ENCODE results near the gene MBTPS1.
A peak's percentile ranks its signal among the peaks of the same experiment; 100 is the strongest.

Gene MBTPS1

DNA sequence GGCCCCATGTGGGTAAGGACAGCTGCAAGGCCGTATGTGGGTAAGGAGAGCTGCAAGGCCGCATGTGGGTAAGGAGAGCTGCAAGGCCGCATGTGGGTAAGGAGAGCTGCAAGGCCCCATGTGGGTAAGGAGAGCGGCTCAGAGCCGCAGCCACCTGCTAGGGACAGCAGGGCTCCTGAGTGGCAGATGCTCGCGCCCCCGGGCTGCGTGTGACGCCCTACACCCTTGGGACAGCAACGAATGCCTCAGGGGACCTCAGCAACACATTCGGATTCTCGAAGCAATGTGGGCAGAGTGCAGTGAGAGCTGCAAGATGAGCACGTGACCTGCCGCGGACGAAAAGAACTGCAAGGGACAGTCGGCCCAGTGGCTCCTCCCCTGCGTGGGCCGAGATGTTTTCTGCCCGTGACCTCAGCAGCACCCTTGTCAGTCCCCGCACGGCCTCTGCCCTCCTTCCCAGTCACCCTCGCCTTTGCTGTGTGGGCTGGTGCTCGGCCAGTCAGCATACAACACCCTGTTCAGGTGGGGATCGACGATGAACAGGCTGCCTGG, 64.6 kb downstream of the MBTPS1 start:
- no peak for DNase-seq (ENCODE audit: low spot score)

DNA sequence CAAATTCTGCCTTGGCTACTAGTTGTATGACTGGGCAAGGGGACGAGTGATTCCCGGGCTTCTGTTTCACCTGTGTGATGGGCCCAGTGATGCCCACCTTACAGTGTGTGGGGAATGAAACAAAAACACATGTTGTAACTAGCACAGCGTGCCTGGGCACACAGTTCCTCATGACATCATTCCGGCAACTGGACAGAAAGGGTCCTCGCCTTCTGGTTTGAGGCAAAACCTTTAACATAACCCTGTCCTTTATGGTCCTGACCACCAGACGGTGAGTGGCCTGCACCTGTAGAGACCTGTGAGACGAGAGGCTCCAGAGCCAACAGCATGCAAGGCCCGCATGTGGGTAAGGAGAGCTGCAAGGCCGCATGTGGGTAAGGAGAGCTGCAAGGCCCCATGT, 66.4 kb downstream of the MBTPS1 start:
- no peak for DNase-seq (ENCODE audit: low spot score)

DNA sequence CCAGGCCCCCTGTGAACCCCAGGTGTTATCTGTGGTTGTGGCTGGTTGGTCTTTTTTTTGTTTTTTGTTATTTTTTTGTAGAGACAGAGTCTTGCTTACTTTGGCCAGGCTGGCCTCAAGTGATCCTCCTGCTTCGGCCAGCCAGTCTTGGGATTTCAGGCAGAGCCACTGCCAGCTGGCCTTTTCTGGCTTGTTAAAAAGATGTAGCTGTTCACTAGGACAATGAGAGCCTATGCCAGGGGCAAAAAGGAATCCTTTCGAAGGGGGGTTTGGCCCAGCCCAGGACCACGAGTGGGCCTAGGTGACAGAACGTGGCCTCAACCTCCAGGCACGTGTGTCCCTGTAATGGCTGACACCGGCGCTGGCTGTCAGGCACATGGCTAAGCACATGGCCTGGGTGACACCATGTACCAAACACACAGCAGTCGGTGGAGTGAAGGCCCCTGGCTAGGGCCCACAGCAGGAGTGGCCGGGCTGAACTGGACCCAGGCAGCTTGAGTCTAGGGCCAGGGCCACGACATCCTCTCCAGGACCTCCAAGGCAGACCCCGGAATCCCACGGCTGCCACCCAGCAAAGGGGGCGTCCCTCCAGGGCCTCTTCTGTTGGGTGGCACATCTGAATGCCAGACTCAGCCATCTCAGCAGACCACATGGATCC, 67.2 kb downstream of the MBTPS1 start:
- DNase-seq (ENCODE audit: low spot score), result no peak

DNA sequence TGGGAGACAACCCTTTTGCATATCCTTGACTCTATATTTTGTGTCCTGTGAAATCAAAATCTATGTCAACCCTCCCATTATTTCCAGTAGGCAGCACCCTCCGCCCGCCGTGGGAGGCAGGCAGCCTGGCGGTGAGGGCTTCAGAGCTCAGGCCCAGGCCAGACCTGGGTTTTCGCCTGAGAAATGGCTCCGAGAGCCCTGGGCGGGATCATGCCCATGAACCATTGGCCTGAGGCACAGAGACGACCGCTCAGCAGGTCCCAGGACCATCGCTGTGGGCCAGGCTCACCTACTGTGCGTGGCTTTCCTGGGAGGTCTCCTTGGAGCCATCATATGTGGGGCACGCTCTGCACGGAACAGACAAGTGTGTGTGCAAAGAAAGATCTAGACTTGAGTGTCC, 67.9 kb downstream of the MBTPS1 start:
- no peak for DNase-seq (ENCODE audit: low spot score)

DNA sequence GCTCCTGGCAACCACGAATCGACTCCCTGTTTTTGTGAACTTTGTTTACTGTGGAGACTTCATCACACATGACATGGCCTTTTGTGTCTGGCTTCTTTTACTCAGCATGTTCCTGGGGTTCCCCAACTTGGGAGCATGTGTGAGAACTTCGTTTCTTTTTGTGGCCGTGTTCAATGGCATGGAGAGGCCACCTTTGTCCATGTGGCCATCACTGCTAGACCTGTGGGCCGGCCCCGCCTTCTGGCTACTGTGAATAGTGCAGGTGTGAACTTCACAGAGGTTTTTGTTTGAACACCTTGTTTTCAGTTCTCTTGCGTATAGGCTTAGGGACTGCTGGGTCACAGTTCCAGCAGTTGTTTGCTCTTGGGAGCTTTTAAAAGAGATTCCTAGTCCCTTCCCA, 68.5 kb downstream of the MBTPS1 start:
- DNase-seq (ENCODE audit: low spot score), result no peak

DNA sequence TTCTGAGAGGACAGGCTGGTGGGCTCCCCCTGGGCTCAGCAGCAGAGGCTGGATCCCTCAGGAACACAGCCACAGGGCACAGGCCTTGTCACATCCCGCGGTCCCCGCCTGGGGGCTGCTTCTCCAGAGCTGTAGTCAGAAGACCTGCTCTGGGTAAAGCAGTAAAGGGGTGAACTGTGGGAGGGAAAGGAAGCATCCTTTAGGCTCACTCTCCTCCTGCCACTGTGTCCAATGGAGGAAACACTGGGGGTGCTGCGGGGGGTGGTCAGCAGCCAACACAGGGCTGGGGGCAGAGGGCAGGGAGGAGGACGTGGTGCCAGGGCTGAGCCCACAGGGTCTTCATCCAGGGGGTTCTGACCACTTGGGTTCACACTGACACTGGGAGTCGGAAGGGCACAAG, 69.1 kb downstream of the MBTPS1 start:
- no peak for DNase-seq (ENCODE audit: low spot score)

DNA sequence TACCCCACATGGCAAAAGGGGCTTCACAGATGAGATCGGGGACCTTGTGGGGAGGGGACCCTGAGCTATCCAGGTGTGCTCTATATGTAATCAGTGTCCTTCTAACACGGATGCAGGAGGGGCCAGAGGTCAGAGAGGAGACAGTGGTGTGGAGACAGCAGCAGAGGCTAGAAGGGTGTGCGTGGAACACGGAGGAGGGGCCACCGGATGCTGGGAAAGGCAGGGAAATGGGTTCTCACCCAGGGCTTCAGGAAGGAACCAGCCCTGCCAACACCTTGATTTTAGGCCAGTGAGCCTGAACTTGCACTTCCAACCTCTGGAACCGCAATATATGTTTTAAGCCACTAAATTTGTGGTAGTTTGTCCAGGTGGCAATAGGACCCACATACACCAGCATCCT, 69.5 kb downstream of the MBTPS1 start:
- DNase-seq (ENCODE audit: low spot score), result no peak

DNA sequence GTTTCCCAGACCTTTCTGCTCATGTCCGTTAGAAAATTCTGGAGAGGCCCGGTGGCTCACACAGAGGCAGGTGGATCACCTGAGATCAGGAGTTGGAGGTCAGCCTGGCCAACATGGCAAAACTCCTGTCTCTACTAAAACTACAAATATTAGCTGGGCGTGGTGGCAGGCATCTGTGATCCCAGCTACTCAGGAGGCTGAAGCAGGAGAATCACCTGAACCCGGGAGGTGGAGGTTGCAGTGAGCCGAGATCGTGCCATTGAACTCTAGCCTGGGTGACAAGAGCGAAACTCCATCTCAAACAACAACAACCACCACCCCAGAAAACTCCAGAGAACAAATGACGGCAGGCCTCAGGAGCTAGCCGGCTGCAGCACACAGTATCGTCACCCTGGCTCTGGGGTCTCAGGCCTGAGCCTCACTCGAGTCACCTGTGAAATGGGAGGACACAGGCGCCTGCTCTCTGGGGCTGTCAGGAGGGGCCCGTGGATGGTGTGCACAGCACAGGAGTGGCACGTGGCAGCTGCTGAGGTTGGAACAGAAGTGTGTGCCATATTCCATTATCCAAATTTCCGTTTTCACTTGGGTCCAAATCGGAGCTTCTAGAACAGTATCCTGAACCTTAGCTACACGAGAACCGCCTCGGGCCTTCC, 70.8 kb downstream of the MBTPS1 start:
- DNase-seq (ENCODE audit: low spot score), result no peak

DNA sequence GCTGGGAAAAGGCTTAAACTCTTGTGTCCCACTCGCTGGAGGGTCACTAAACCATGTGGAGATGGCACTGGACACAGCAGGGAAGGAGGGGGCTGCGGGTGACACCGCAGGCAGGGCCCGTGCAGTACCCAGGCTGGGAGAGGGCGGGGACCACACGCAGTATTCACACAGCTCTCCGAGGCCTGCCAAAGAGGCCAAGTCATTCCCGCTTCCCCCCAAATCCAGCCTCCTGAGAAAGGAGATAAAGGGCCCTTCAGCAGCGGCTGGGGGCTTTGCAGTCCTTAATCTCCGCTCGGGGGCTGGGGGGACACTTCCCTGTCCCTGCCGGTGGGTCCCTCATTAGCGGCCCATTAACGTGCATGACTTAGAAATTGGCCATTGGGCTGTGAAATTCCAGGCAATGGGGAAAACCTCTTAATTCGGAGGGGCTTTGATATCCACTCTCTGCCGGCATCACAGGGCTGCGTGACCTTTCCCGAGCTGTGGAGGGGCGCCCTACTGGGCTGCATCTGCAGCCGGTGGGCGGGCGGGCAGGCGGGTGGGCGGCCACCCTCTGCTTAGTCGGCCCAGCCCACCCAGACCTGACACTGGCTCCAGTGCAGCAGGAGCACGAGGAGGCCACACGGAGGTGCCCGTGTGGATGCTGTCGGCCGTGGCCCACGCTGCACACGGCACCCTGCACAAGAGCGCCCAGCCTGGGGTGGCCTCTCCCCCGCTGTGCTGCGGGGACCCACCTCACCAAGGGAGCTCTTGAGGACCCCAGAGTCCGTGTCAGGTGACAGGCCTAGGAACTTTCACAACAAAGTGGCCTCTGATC, 71.5 kb downstream of the MBTPS1 start:
- DNase-seq (ENCODE audit: low spot score), result no peak

DNA sequence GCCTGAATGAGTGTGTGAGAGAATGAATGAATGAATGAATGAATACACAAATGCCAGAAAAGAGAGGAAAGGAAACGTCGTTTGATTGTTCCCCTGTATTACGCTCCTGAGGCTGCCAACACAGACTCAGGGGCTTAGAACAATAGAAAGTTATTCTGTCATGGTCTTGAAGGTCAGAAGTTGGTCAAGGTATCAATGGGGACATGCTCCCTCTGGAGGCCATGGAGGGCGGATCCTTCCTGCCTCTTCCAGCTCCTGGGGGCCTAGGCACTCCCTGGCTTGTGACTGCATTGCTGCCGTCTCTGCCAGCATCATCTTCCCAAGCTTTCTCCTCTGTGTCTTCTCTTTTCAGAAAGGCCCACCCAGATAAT, 72.6 kb downstream of the MBTPS1 start:
- peak; percentile 67 for DNase-seq (ENCODE audit: low spot score)

DNA sequence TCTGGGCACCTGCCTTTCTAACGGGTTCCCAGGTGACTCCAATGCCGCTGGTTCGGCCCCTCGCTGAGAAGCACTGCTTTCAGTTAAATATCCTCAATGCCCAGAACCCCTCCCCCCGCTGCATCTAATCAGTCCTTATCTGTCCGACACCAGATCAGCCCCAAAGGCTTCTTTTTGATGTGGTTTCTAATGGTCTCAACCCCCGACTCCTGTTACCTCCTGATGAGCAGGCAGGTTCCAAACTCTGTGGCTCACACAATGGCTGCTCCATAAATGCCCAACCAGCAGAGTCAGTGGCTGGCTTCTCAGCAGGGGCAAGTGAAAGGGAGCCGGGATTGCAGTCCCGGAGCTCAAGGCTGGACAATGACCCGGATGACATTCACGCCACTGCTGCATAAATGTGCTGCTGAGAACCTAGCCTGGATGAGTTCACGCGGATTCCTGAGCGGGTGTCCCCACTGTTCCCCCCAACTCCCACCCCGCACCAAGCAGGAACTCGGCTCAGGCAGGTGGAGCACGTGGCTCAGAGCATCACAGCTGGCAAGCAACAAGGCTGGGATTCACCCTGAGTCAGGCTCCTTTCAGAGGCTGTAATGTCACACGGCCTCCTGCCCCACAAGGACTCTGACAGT, 73.1 kb downstream of the MBTPS1 start:
- no peak for DNase-seq (ENCODE audit: low spot score)

DNA sequence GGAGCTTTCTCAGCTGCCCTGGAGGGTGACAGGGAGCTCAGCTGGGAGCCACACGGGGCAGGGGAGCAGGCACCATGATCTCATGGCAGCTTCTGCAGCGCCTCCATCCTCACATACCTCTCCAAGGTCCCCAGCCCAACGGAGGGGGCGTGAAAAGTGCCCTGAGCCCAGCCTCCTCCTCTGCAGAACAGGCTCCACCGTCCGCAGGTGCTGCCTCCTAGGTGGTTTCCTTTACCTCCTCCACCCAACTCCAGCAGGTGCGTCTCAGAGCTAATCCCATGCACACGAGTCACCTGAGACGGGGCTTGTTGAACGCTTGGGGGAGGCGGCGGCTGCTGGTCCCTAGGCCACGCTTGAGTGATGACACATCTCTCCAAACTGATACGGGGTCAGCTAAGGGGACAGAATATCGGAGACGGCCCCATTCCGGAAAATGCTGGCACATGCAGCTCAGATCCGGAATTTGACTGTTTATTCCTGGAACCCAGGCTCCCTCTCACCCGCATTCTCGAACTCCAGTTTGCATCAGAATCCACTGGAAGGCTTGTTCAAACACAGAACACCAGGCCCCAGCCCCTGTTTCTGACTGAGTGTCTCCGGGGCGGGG, 73.8 kb downstream of the MBTPS1 start:
- peak; percentile 70 for DNase-seq (ENCODE audit: low spot score)

DNA sequence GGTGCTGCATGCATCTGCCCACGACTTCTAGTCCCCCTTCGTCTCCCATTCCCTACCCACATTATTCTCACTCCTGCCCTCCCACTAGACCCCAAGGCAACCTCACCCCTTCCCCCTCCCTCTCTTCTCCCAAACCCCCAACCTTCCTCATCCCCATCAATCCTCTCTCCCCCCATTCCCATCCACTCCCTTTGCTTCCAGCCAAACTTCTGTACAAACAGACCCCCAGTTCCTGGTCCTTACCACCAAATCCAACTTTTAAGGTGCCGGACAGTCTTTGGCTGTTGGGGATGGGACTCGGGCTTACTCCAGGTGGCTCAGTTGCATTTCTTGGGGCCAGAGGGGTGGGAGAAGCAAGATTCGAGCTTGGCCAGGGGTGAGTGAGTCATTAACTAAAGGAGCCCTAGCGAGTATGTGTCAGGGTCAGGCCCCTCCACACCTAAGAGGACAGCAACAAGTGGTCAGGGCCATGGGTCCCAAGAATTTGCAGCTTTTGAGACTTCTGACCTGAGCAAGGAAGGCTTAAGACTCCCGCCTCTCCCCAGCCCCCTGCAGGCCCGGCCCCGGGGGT, 74.3 kb downstream of the MBTPS1 start, which contains the start of gene SLC38A8:
SLC38A8 (minus strand) TSS at position 488 of the 571 bp plus-strand sequence. CDS start 638 bp downstream, outside the sequence.
- no peak for DNase-seq (ENCODE audit: low spot score)

DNA sequence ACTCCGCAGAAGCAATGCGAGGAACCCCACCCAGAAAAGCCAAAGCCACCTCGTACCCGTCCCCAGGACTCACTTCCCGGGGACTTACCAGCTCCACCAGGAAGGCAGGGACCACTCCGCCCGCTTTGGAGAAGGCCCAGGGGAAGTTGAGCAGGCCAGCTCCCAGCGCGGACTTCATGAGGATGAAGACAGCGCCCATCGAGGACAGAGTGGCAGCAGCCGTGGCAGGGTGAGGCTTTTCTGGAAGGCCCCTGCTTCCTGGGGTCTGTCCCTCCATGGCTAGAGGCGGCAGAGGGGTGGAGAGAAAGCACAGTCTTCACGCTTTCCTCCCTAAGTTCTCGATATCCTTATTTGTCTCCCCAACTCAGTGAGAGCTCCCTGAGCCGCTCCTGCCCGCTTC, 74.9 kb downstream of the MBTPS1 start:
- no peak for DNase-seq (ENCODE audit: low spot score)

DNA sequence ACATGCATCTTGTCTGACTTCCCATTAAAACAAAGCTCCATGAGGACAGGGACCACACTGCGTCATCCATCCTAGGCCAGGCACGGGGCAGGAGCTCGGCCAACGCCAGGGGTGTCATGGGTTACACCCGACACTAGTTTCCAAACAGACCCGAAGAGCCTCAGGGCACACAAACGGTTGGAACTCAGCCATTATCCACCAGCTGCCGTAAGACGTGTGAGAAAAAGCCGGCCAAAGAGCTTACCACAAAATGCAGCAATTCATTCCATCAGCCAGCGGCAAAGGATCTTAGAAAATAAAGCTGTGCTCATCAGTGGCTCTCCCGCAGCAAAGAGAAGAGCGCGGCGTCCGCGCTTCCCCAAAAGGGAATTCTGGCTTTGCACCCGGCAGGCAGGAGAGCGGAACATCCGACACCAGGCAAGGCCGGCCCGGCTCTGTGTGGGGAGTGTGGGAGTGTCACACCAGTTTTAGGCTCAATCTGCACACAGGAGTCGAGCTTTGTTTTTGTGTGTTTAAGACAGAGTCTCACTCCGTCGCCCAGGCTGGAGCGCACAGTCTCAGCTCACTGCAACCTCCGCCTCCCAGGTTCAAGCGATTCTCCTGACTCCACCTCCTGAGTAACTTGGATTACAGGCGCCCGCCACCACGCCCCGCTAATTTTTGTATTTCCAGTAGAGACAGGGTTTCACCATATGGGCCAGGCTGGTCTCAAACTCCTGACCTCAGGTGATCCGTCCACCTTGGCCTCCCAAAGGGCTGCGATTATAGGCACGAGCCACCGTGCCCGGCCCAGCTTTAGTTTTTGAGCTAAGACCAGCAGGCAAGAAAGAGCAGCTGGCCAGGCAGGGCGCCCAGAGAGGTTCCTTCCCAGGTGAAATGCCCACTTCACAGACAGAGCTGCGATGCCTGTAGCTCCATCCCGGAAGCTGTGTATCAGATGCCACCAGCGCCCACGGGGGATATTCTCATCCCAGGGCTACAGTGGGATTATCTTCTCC, 75.6 kb downstream of the MBTPS1 start:
- DNase-seq (ENCODE audit: low spot score), result no peak

DNA sequence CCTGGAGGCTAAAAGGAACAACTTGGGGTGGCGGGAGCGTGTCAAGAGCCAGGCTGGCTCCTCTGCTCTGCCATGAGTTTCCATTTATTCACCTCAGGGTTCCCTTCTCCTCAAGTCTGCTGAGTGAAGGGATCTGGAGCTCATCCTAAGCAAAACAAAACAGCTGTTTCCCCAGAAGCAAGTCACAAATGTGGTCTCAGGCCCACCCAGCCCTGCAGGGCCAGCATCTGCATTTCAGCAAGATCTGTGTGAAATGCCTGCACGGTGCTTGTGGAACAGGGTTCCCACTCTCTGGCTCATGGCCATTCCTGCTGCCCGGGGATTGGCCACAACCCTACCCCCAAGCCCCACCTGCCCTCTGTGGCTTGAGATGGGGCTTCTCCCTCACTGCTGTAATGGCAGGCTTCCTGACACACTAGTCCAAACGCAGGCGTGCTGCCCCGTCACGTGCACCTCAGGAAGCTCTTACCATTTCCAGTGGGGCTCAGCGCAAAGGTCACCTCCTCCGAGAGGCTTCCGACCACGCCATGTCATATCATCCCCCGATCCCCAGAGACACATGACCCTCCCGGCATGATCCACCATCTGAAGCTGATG, 76.4 kb downstream of the MBTPS1 start:
- no peak for DNase-seq (ENCODE audit: low spot score)

DNA sequence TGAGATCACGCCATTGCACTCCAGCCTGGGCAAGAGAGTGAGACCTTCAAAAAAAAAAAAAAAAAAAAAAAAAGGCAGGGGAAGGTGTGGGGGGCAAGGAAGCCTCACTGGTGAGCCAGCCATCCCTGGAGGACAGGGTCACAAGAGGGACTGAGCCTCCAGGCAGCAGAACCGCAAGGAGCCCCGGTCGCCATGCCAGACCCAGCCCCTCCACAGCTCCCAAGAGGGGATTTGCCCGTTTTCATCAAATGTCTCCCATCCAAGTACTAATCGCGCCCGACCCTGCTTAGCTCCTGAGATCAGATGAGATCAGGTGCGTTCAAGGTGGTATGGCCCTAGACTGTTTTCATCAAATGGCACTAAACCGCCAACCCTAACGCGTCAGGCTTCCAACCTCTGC, 77.0 kb downstream of the MBTPS1 start:
- no peak for DNase-seq (ENCODE audit: low spot score)

DNA sequence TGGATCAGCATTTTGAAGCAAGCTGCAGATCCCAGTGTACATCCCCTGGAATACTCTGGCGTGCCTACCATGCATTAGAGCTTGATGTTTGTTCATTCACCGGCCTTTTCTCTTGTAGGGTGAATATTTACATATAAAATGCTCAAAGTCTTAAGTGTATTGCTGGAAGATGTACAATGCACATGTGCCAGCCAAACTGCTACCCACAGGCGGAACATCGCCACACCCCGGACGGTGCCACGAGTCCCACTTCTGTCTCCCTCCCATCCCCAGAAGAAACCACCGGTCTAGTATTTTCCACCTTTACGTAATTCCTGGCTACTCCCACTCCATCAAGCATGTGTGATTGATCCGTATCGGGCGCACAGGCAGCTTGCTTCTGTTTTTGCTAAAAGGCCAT, 78.3 kb downstream of the MBTPS1 start:
- no peak for DNase-seq (ENCODE audit: low spot score)

DNA sequence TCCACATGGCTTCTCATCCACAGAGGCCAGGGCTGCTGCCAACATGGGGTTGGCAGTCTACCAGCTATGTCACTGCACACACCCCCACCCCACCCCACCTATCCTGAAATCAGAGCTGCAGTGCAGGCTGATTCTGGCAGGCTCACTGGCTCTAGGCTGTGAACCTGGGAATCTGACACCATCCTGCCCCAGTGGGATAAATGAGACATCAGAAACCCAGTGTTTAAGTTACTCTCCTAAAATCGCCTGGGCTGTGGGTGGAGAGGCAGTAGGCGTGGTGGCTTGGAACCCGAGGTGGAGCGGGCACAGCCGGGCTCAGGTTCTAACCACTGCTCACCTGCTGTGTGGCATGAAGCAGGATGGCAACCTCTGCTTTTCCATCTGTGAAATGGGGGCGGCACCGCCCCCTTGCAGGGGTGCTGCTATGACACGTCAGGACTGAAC, 79.7 kb downstream of the MBTPS1 start:
- no peak for DNase-seq (ENCODE audit: low spot score)

DNA sequence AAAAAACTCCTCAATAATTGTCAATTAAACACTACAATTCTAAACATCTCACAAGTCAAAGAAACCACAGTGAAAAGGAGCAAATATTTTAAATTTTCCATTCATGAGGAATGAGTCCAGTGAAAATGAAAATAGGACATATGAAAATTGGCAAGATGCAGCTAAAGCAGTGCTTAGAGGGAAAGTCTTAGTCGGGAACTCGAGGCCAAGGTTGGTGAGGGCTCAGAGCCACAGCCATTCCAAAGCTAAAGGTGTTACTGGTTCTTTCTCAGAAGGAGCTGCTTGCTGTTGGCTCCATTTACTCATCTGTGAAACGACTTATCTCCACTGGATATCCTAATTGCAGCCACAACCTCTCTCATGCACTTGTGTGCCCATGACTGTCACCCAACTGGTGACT, 80.6 kb downstream of the MBTPS1 start:
- DNase-seq (ENCODE audit: low spot score), result no peak

Data from iPS-NIHi11 (cell line).